Bone marrow (tissue), 2 donors: ENCODE measurements around the gene CDH4.
"Not testable (repeated sequence)": the region's sequence is repeated elsewhere in the genome, so short reads cannot be mapped to it uniquely, and the experiment has no call there.

Source experiments
- DNase-seq, 2 donors: peaks; one replicate each; lab custom pipeline; 2025; lab: John Stamatoyannopoulos, UW

CDH4 gene

GRCh38 chr20:61419010-61419409 lies 166.9 kb downstream of the CDH4 start:
- no peak for DNase-seq

- no peak for DNase-seq
Observed at GRCh38 chr20:61419501-61419900, 167.4 kb downstream of the CDH4 start.

GRCh38 chr20:61420056-61420455 lies 168.0 kb downstream of the CDH4 start:
- no peak for DNase-seq

- DNase-seq = no peak
Observed at GRCh38 chr20:61420781-61421180, 168.7 kb downstream of the CDH4 start.

- DNase-seq = no peak
Observed at GRCh38 chr20:61422636-61423425, 170.8 kb downstream of the CDH4 start.

GRCh38 chr20:61424011-61424627 lies 172.1 kb downstream of the CDH4 start:
- no peak for DNase-seq

GRCh38 chr20:61424628-61425420 lies 172.8 kb downstream of the CDH4 start:
- DNase-seq = no peak

- not testable (repeated sequence) for DNase-seq
Observed at GRCh38 chr20:61425541-61425991, 173.5 kb downstream of the CDH4 start.

- DNase-seq = no peak
Observed at GRCh38 chr20:61426352-61426751, 174.3 kb downstream of the CDH4 start.

- DNase-seq = no peak
Observed at GRCh38 chr20:61429458-61430227, 177.6 kb downstream of the CDH4 start.

- DNase-seq = no peak
Observed at GRCh38 chr20:61430228-61430624, 178.2 kb downstream of the CDH4 start.

GRCh38 chr20:61433176-61433575 lies 181.1 kb downstream of the CDH4 start:
- no peak for DNase-seq

GRCh38 chr20:61433816-61434215 lies 181.8 kb downstream of the CDH4 start:
- DNase-seq = no peak

GRCh38 chr20:61434341-61434781 lies 182.3 kb downstream of the CDH4 start:
- DNase-seq = no peak

- DNase-seq = no peak
Observed at GRCh38 chr20:61435184-61435822, 183.2 kb downstream of the CDH4 start.

- DNase-seq = no peak
Observed at GRCh38 chr20:61435823-61436220, 183.8 kb downstream of the CDH4 start.

- no peak for DNase-seq
Observed at GRCh38 chr20:61436283-61436666, 184.2 kb downstream of the CDH4 start.

- no peak for DNase-seq
Observed at GRCh38 chr20:61436667-61437279, 184.7 kb downstream of the CDH4 start.

- no peak for DNase-seq
Observed at GRCh38 chr20:61437280-61438206, 185.5 kb downstream of the CDH4 start.

- no peak for DNase-seq
Observed at GRCh38 chr20:61438285-61438684, 186.2 kb downstream of the CDH4 start.
